Loucy (cell line): ENCODE data around the gene TSC2.
A peak's percentile ranks its signal among the peaks of the same experiment; 100 is the strongest.

Experiments used
- H2AFZ ChIP-seq: fragments of 200-600 bp; sonication (generic); 2 replicates; pipeline ENCODE4 v1.6.0; 2016; ENCODE audit warnings: antibody characterized with exemption, mild to moderate bottlenecking, low read length, moderate library complexity
- H3F3A ChIP-seq: fragments of 200-600 bp; 2 replicates; pipeline ENCODE4 v1.6.0; 2016; ENCODE audit warnings: antibody characterized with exemption, low read depth, mild to moderate bottlenecking
- H3K27me3 ChIP-seq: fragments of 200-600 bp; sonication (generic); 2 replicates; pipeline ENCODE4 v1.6.1; 2014; ENCODE audit warnings: low read length, mild to moderate bottlenecking; ENCODE audit not compliant: insufficient read depth, poor library complexity, severe bottlenecking
- H3K36me3 ChIP-seq: fragments of 200-600 bp; sonication (generic); 2 replicates; pipeline ENCODE4 v1.6.1; 2016; ENCODE audit warnings: low read length; ENCODE audit not compliant: insufficient read depth
- H3K4me1 ChIP-seq: fragments of 200-600 bp; sonication (generic); 2 replicates; pipeline ENCODE4 v1.5.1; 2014; ENCODE audit warnings: low read length, mild to moderate bottlenecking; ENCODE audit not compliant: insufficient read depth, poor library complexity, severe bottlenecking
- H3K4me2 ChIP-seq: fragments of 200-600 bp; sonication (generic); 2 replicates; pipeline ENCODE4 v1.6.0; 2014; ENCODE audit warnings: antibody characterized with exemption, low read length, low read depth, mild to moderate bottlenecking; ENCODE audit not compliant: poor library complexity, severe bottlenecking
- H3K4me3 ChIP-seq: fragments of 200-600 bp; sonication (generic); 2 replicates; pipeline ENCODE4 v1.5.1; 2014; ENCODE audit warnings: low read length, mild to moderate bottlenecking, mixed read lengths; ENCODE audit not compliant: poor library complexity, severe bottlenecking
- H3K79me2 ChIP-seq: fragments of 200-600 bp; sonication (generic); 2 replicates; pipeline ENCODE4 v1.6.1; 2014; ENCODE audit warnings: low read length; ENCODE audit not compliant: insufficient read depth
- H3K9ac ChIP-seq: fragments of 200-600 bp; sonication (generic); 2 replicates; pipeline ENCODE4 v1.6.0; 2014; ENCODE audit warnings: mild to moderate bottlenecking, low read depth, low read length, moderate library complexity; ENCODE audit not compliant: poor library complexity, severe bottlenecking
- H3K9me2 ChIP-seq: fragments of 200-600 bp; sonication (generic); replicated peaks from 2 replicates; pipeline ENCODE4 v1.6.1; 2016; ENCODE audit warnings: low read depth, low read length, mixed read lengths
- H3K9me3 ChIP-seq: fragments of 200-600 bp; sonication (generic); 2 replicates; pipeline ENCODE4 v1.6.1; 2014; ENCODE audit warnings: mild to moderate bottlenecking, antibody characterized with exemption, low read length, low read depth; ENCODE audit not compliant: insufficient read depth
- H4K20me1 ChIP-seq: fragments of 200-600 bp; sonication (generic); 2 replicates; pipeline ENCODE4 v1.6.0; 2014; ENCODE audit warnings: antibody characterized with exemption, low read length, mild to moderate bottlenecking; ENCODE audit not compliant: insufficient read depth, poor library complexity, severe bottlenecking
- CTCF ChIP-seq: fragments of 200-600 bp; sonication (generic); conservative IDR thresholded peaks from 2 replicates; pipeline ENCODE4 v1.5.1; 2014; ENCODE audit warnings: mild to moderate bottlenecking, antibody characterized with exemption, low read length
- EZH2phosphoT487 ChIP-seq: fragments of 200-600 bp; IDR thresholded peaks from 2 replicates; pipeline ENCODE4 v1.6.1; 2018; ENCODE audit warnings: antibody characterized with exemption, mild to moderate bottlenecking, moderate library complexity, borderline replicate concordance

The TSC2 gene

GRCh38 chr16:2004795-2005517 is 42.8 kb upstream of the TSC2 start:
- Histone ChIP-seq H3K79me2 (peaks cover 55% of the 10 kb centered on the region), H3K36me3 (peaks cover 26% of the 10 kb centered on the region; the same call in 1 of the 2 replicates), H3F3A (no peaks in the 10 kb centered on the region), H4K20me1 (peaks cover 21% of the 10 kb centered on the region), H3K9ac (no peak overlapping the region), H3K9me3 (no peaks in the 10 kb centered on the region), H3K4me1 (peaks cover 4% of the 10 kb centered on the region), H3K4me3 (no peak overlapping the region), H2AFZ (no peak overlapping the region), H3K9me2 (no peaks in the 10 kb centered on the region), H3K27me3 (no peaks in the 10 kb centered on the region), H3K4me2 (no peak overlapping the region)
- TF ChIP-seq CTCF, result no peak
- TF ChIP-seq EZH2phosphoT487, result no peak

- Histone ChIP-seq H3K36me3 (peaks cover 25% of the 10 kb centered on the region; the same call in 1 of the 2 replicates), H3K9ac (peak overlapping the region; percentile 17)
Measured at GRCh38 chr16:2005646-2006045, 42.1 kb upstream of the TSC2 start.

GRCh38 chr16:2006317-2006716 is 41.5 kb upstream of the TSC2 start:
- TF ChIP-seq CTCF, result no peak
- no peak for TF ChIP-seq EZH2phosphoT487
- Histone ChIP-seq H3K9ac (peak overlapping the region; percentile 17), H3K4me2 (peak overlapping the region; percentile 95), H2AFZ (no peak overlapping the region), H3F3A (no peaks in the 10 kb centered on the region), H3K27me3 (no peaks in the 10 kb centered on the region), H3K4me3 (no peak overlapping the region), H3K36me3 (peaks cover 19% of the 10 kb centered on the region; the same call in 1 of the 2 replicates), H3K9me2 (no peaks in the 10 kb centered on the region), H3K9me3 (no peaks in the 10 kb centered on the region), H3K79me2 (peaks cover 55% of the 10 kb centered on the region), H4K20me1 (peaks cover 21% of the 10 kb centered on the region), H3K4me1 (peaks cover 10% of the 10 kb centered on the region)

More at GRCh38 chr16:2005646-2006045, 42.1 kb upstream of the TSC2 start:
- Histone ChIP-seq H4K20me1 (peaks cover 21% of the 10 kb centered on the region), H3K4me2 (peak overlapping the region; percentile 95), H3K4me3 (no peak overlapping the region), H3K27me3 (no peaks in the 10 kb centered on the region), H2AFZ (no peak overlapping the region), H3K79me2 (peaks cover 55% of the 10 kb centered on the region), H3K9me3 (no peaks in the 10 kb centered on the region), H3K4me1 (peaks cover 10% of the 10 kb centered on the region), H3K9me2 (no peaks in the 10 kb centered on the region), H3F3A (no peaks in the 10 kb centered on the region)
- TF ChIP-seq EZH2phosphoT487 (no peak), CTCF (no peak)
